ENCODE results near the gene MYLK.
A peak's percentile ranks its signal among the peaks of the same experiment; 100 is the strongest.

The MYLK gene

GRCh38 chr3:123818324-123818920 is 65.7 kb downstream of the MYLK start:
- no peak for DNase-seq

DNA sequence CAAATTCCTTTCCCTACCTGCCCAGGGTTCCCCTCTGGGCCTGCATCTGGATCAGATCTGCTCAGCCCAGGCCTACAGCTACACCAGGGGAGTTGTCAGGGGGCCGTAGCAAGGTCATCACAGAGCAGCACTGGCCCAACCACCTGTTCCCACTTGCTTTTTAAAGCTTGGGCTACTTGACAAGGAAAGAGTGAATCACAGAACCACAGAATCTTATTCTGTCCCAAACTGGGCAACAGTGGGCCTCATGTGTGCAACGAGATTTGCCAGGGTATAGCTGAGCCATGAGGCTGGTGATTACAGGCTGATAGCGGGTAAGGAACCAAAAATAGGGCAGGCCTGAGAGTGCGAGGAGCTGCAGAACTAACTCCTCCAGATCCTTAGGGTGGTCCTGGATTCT is 66.7 kb downstream of the MYLK start:
- DNase-seq: no peak

- DNase-seq: no peak
Measured at GRCh38 chr3:123816673-123817207, 67.4 kb downstream of the MYLK start.

DNA sequence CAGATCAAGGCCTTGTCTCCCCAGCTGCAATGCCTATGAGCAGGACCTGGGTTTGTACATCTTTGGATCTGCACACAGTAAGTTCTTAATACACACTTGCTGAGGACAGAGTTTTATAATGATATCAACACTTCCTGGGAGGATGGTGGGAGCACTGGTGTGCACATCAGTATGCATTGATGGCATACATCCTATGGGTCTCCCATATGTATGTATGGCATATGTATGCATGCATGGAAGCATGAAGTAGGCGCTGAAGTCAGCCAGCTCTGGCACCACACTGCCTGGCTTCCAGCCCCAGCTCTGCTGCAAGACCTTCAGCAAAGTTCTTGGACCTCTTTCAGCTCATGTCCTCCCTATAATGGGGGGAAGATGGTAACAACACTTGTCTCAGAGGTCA is 68.2 kb downstream of the MYLK start:
- no peak for DNase-seq

DNA sequence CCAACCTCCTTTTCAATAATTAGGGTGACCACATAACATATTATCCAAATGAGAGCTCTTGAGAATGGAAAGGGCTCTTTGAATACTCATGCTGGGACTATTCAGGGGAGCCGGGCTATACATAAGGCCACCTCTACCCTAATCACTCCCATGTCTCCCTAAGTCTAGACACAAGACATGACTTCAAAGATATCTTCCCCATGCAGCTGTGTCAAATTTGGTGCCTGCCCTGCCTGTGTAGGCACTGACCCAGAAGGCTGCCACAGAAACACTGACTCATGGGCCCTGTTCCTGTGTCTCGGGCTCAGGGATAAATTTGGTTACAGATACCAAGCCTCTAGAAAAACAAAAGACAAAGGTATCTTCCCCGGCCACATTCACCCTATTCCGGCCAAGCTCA is 70.3 kb downstream of the MYLK start:
- no peak for DNase-seq

- DNase-seq: no peak
Measured at GRCh38 chr3:123809597-123809996, 74.5 kb downstream of the MYLK start.

DNA sequence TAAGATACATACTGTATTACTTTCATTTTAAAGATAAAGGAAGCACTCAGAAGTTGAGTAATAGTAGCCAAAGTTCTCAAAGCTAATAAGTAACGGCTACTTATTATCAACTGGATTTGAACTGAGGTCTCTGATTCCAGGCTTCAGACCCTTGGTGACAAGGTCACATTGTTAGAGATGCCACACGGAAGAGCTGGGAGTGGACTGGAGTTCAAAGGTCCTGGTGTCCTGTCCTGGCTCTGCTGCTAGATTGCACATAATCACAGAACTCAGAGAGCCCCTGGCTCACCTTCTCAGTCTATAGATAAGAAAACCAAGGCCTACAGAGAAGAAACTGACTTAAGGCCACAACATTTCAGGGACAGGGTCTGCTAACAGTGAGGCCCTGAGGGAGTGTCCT is 75.3 kb downstream of the MYLK start:
- no peak for DNase-seq

DNA sequence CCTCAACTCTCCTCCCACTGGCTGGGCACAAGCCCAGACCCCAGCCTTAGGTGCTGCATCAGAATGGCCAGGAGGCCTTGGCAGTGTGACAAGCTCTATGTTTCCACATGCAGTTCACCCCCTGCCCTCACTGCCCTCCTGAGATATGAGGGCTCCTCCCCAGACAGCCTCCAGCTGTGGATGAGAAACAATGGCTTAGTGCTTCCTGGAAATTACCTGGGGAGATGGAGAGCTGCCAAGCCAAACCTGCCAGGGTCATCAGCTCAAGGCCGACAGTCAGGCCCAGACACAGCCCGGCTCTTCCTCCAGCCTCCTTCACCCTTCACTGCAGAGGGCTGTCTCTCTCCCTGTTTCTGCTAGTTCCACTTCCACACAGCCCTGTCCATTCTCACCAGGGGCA is 76.3 kb downstream of the MYLK start:
- DNase-seq: peak in 2 of 3 experiments; percentile 64 to 85

DNA sequence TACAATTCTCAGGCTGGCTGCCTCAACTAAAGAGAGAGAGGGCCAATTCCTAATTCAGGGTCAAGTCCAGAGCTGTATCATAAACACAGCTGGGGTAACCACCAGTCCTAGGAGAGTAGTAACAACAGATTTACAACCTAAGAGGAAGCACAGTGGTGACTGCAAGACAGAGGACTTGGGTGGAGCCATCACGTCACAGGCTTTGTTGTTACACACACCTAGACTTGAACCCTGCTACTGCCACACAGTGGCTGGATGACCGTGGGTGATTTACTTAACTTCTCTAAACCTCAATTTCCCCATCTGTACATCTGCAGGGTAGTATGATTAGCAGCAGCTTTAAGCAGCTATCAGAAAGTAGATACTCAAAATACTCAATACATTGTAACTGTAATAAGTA is 78.6 kb downstream of the MYLK start:
- DNase-seq: no peak

- no peak for DNase-seq
Measured at GRCh38 chr3:123805101-123805500, 79.0 kb downstream of the MYLK start.

DNA sequence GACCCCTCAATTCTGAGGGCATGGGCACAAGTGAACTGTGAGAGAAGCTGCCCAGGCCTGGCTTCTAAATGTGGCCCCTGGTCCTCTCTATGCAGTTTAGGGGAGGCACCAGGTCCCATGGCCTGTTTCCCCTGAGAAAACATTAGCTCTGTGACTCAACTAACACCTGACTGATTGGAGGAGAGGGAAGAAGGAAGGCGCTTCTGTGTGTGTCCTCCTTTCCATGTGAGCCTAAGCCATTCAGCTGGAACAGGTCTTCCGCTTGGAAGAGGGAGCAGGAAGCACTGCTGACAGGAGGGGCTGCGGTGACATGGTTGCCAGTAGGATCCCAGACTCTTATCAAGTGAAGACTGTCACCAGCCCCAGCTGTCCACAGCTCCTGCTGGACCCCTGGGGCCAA is 79.5 kb downstream of the MYLK start:
- DNase-seq: no peak

DNA sequence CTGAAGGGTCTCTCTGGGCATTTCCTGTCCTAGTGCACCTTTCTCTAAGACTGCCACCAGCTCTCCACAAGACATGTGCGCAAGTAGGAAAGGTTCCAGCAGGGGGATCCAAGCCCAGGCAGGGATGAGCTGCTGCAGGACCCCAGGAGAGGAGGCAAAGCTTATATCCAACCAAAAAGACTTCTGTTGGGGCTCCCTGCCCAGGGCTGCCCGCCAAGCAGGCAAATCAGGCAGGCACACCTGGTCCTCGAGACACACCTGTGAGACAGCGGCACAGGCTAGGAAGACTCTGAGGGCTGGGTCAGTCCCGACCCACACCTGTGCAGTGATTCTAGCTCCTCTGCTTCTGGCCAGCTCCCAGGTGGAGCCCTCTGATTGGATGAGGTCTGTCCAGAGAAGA is 80.6 kb downstream of the MYLK start:
- no peak for DNase-seq

- no peak for DNase-seq
Measured at GRCh38 chr3:123802007-123802625, 82.0 kb downstream of the MYLK start.

DNA sequence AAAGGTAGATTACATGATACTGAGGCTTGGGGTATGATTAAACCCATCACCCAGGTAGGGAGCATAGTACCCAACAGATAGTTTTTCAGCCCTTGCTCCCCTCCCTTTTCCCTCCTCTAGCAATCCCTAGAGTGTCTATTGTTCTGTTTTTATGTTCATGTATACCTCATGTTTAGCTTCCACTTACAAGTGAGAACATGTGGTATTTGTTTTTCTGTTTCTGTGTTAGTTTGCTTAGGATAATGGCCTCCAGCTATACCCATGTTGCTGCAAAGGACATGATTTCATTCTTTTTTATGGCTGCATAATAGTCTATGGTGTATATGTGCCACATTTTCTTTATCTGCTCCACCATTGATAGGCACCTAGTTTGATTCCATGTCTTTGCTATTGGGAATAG is 82.7 kb downstream of the MYLK start:
- DNase-seq: no peak

DNA sequence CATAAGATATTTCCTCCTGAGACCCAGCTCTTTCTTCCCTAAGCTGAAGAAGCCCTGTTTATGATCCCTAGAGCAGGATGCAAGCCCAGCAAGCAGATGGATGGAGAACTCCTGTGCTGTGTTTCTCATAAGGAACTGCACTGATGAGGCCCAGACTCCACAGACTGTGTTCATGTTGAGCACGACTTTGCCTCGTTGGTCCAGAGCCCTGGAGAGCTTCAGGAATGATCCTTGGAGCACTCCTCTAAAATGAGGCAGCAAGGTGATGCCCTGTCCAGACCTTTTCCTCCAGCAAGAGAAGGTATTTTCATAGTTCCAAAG is 83.8 kb downstream of the MYLK start:
- DNase-seq: no peak

- DNase-seq: no peak
Measured at GRCh38 chr3:123799544-123800361, 84.4 kb downstream of the MYLK start.

DNA sequence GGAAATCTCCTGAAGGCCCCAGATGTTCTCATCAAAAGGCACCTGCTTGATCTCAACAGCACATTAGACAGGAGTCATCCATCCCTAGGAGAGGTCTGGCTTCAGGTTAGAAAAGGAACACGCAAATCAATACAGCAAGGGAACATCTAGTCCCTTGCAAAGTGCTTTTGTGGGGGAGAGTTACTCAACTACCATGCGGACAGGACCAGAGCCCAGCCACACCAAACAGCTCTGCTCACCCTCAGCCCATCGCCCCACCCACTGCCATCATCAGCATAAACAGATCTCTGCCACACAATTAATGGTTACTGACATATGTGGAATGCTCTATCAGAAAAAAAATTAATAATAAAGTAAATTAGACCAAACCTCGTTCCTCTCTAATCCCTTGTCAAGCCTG is 85.6 kb downstream of the MYLK start:
- no peak for DNase-seq

- DNase-seq: no peak
Measured at GRCh38 chr3:123795471-123796251, 88.5 kb downstream of the MYLK start.

DNA sequence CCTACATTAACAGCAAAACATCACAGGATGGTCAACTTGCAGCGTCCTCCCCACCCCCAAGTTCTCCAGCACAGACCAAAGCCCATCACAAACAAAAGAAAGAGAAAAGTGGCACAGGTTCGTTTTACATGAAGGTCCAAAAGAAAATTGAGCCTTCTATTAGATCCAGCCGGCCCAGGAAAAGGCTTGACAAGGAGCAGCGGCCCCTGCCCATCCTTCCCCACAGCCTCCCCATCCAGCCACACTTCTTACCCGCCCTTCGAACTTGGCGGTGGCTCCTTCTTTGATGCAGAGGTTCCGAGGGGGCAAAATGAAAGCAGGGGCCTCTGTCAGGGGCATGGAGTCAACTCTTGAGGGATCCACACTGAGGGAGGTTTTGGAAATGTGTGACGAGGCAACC is 90.7 kb downstream of the MYLK start:
- DNase-seq: no peak

- DNase-seq: peak in 1 of 3 experiments; percentile 7
Measured at GRCh38 chr3:123792473-123793201, 91.5 kb downstream of the MYLK start.

GRCh38 chr3:123791898-123792297 is 92.2 kb downstream of the MYLK start:
- no peak for DNase-seq

- no peak for DNase-seq
Measured at GRCh38 chr3:123791417-123791816, 92.7 kb downstream of the MYLK start.

DNA sequence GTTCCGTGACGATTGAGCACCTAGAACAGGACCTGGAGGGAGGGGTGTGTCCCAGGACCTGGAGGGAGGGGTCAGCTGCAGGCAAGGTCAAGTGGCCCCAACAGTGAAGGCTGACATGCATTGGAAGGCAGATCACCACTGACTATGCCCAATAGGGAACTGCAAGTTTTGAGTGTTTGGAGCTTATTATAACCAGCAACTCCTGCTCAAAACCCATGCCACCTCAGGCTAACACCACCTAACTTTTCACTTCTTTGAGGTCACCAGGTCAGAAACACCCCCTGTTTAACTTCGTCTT is 93.1 kb downstream of the MYLK start:
- no peak for DNase-seq
